Skeletal muscle satellite cell (primary cell): Measurements from ENCODE around the gene MAGI2.

Experiments
- H3K27me3 ChIP-seq: 2 replicates; pipeline ENCODE4 v1.7.0; 2013; ENCODE audit warnings: low read length; ENCODE audit not compliant: control insufficient read depth, insufficient read depth
- H3K36me3 ChIP-seq: 2 replicates; pipeline ENCODE4 v1.7.0; 2013; ENCODE audit warnings: mild to moderate bottlenecking, control low read depth, low read length; ENCODE audit not compliant: insufficient read depth
- H3K4me1 ChIP-seq: 2 replicates; pipeline ENCODE4 v1.7.0; 2013; ENCODE audit warnings: low read length; ENCODE audit not compliant: control insufficient read depth, insufficient read depth
- H3K4me2 ChIP-seq: 2 replicates; pipeline ENCODE4 v1.7.0; 2013; ENCODE audit warnings: mild to moderate bottlenecking, low read length
- H3K4me3 ChIP-seq: 2 replicates; pipeline ENCODE4 v1.7.0; 2013; ENCODE audit warnings: low read length
- H3K9ac ChIP-seq: 2 replicates; pipeline ENCODE4 v1.7.0; 2013; ENCODE audit warnings: mild to moderate bottlenecking, low read depth, low read length, moderate library complexity
- H3K9me3 ChIP-seq: replicated peaks from 2 replicates; pipeline ENCODE4 v1.7.0; 2013; ENCODE audit warnings: mild to moderate bottlenecking, control low read depth, low read length

Gene MAGI2

GRCh38 chr7:78905436-78905835 lies 548.0 kb downstream of the MAGI2 start:
- Histone ChIP-seq H3K36me3 (no peaks in the 10 kb centered on the region), H3K4me2 (no peak overlapping the region), H3K9me3 (no peaks in the 10 kb centered on the region), H3K4me1 (no peaks in the 10 kb centered on the region), H3K4me3 (no peak overlapping the region), H3K9ac (no peak overlapping the region), H3K27me3 (no peaks in the 10 kb centered on the region)

- Histone ChIP-seq H3K27me3 (no peaks in the 10 kb centered on the region), H3K4me1 (no peaks in the 10 kb centered on the region), H3K9me3 (no peaks in the 10 kb centered on the region), H3K36me3 (no peaks in the 10 kb centered on the region), H3K9ac (no peak overlapping the region), H3K4me3 (no peak overlapping the region), H3K4me2 (no peak overlapping the region)
Observed at GRCh38 chr7:78904983-78905382, 548.5 kb downstream of the MAGI2 start.

- no peak overlapping the region for H3K4me2 ChIP-seq
- H3K36me3 ChIP-seq, result no peaks in the 10 kb centered on the region
- no peaks in the 10 kb centered on the region for H3K4me1 ChIP-seq
- H3K9me3 ChIP-seq, result no peaks in the 10 kb centered on the region
- H3K27me3 ChIP-seq, result no peaks in the 10 kb centered on the region
- H3K4me3 ChIP-seq, result no peak overlapping the region
- H3K9ac ChIP-seq, result no peak overlapping the region
Observed at GRCh38 chr7:78901566-78901965, 551.9 kb downstream of the MAGI2 start.

GRCh38 chr7:78900806-78901205 lies 552.7 kb downstream of the MAGI2 start:
- Histone ChIP-seq H3K9me3 (no peaks in the 10 kb centered on the region), H3K4me3 (no peak overlapping the region), H3K36me3 (no peaks in the 10 kb centered on the region), H3K27me3 (no peaks in the 10 kb centered on the region), H3K9ac (no peak overlapping the region), H3K4me2 (no peak overlapping the region), H3K4me1 (no peaks in the 10 kb centered on the region)

- Histone ChIP-seq H3K4me1 (no peaks in the 10 kb centered on the region), H3K4me3 (no peak overlapping the region), H3K27me3 (no peaks in the 10 kb centered on the region), H3K4me2 (no peak overlapping the region), H3K9ac (no peak overlapping the region), H3K36me3 (no peaks in the 10 kb centered on the region), H3K9me3 (no peaks in the 10 kb centered on the region)
Observed at GRCh38 chr7:78895393-78895792, 558.1 kb downstream of the MAGI2 start.

- Histone ChIP-seq H3K4me2 (no peak overlapping the region), H3K27me3 (no peaks in the 10 kb centered on the region), H3K36me3 (no peaks in the 10 kb centered on the region), H3K9me3 (peaks cover 6% of the 10 kb centered on the region), H3K9ac (no peak overlapping the region), H3K4me3 (no peak overlapping the region), H3K4me1 (no peaks in the 10 kb centered on the region)
Observed at GRCh38 chr7:78879206-78879605, 574.3 kb downstream of the MAGI2 start.

GRCh38 chr7:78873117-78873516 lies 580.4 kb downstream of the MAGI2 start:
- Histone ChIP-seq H3K9me3 (no peaks in the 10 kb centered on the region), H3K9ac (no peak overlapping the region), H3K36me3 (no peaks in the 10 kb centered on the region), H3K4me2 (no peak overlapping the region), H3K4me3 (no peak overlapping the region), H3K27me3 (no peaks in the 10 kb centered on the region), H3K4me1 (no peaks in the 10 kb centered on the region)

- Histone ChIP-seq H3K4me3 (no peak overlapping the region), H3K4me2 (no peak overlapping the region), H3K9ac (no peak overlapping the region), H3K27me3 (no peaks in the 10 kb centered on the region), H3K9me3 (no peaks in the 10 kb centered on the region), H3K4me1 (no peaks in the 10 kb centered on the region), H3K36me3 (no peaks in the 10 kb centered on the region)
Observed at GRCh38 chr7:78864339-78864738, 589.1 kb downstream of the MAGI2 start.

GRCh38 chr7:78863281-78863680 lies 590.2 kb downstream of the MAGI2 start:
- Histone ChIP-seq H3K9me3 (no peaks in the 10 kb centered on the region), H3K4me2 (no peak overlapping the region), H3K9ac (no peak overlapping the region), H3K36me3 (no peaks in the 10 kb centered on the region), H3K4me3 (no peak overlapping the region), H3K27me3 (no peaks in the 10 kb centered on the region), H3K4me1 (no peaks in the 10 kb centered on the region)

- H3K36me3 ChIP-seq, result no peaks in the 10 kb centered on the region
- no peak overlapping the region for H3K4me2 ChIP-seq
- no peaks in the 10 kb centered on the region for H3K4me1 ChIP-seq
- no peak overlapping the region for H3K9ac ChIP-seq
- no peak overlapping the region for H3K4me3 ChIP-seq
- H3K27me3 ChIP-seq, result no peaks in the 10 kb centered on the region
- no peaks in the 10 kb centered on the region for H3K9me3 ChIP-seq
Observed at GRCh38 chr7:78862411-78862900, 591.0 kb downstream of the MAGI2 start.

- Histone ChIP-seq H3K36me3 (no peaks in the 10 kb centered on the region), H3K9me3 (no peaks in the 10 kb centered on the region), H3K4me1 (peaks cover 35% of the 10 kb centered on the region), H3K9ac (peak overlapping the region; percentile 53), H3K4me2 (peak overlapping the region; percentile 31), H3K4me3 (no peak overlapping the region), H3K27me3 (no peaks in the 10 kb centered on the region)
Observed at GRCh38 chr7:78852951-78853350, 600.5 kb downstream of the MAGI2 start.

GRCh38 chr7:78850093-78850740 lies 603.2 kb downstream of the MAGI2 start:
- Histone ChIP-seq H3K36me3 (no peaks in the 10 kb centered on the region), H3K4me1 (peaks cover 35% of the 10 kb centered on the region), H3K4me2 (no peak overlapping the region), H3K9ac (no peak overlapping the region), H3K4me3 (no peak overlapping the region), H3K9me3 (no peaks in the 10 kb centered on the region), H3K27me3 (no peaks in the 10 kb centered on the region)
